ENCODE results near the gene MS4A18.

MS4A18 gene

DNA sequence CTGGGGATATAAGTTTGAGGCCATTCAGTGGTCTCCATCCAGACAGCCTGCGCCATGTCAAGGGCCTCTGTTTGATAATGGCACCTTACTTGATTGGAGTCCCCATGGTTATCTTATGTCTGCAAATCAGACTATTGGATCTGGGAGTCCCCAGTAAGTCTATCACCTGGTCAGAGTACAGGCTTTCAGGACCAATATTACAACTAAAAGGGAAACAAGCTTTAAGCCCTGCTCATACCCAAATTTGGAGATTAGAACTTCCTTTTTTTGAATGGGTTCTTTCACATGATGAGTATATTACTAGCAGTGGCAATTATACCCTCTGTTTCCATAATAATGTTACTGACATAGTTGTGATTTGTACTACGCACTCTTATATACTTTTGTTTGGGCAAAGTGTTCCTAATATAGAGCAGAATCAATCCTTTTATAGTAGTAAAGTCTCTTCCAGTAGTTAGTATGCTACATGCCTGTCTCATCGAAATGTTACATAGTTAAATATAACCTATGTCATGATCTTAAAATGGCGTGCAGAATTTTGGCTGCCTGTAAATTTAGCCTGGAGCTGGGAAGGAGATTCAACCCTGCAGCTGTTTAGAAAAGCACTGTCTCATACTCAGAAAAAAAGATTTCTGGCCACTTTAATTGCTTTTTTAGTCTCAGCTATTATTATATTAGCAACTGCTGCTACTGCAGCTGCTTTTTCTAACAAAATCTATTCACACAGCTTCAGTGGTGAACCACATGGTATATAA, 37.1 kb downstream of the MS4A18 start:
- DNase-seq (ENCODE audit: low read depth, low spot score) = no peak
- H3K9me3 ChIP-seq (ENCODE audit: insufficient read depth, low read length) = peaks cover 6% of the 10 kb centered on the region; the same call in 1 of the 2 replicates
- no peaks in the 10 kb centered on the region for H3K4me1 ChIP-seq (ENCODE audit: insufficient read depth, insufficient read length)
- no peak overlapping the region for H3K9ac ChIP-seq (ENCODE audit: insufficient read length, low read depth)
- no peaks in the 10 kb centered on the region for H3K36me3 ChIP-seq (ENCODE audit: insufficient read depth, insufficient read length, low read length)
- no peak overlapping the region for H3K4me3 ChIP-seq (ENCODE audit: insufficient read length, low read depth)
- TF ChIP-seq SUZ12 (IDR thresholded peaks at IDR 0.05; ENCODE audit: extremely low read depth, insufficient read depth, insufficient read length) (no peak), YY1 (IDR thresholded peaks at IDR 0.05; ENCODE audit: insufficient read depth, insufficient read length) (no peak), ZNF274 (IDR thresholded peaks at IDR 0.05; ENCODE audit: low read depth, low read length) (no peak)
- no peaks in the 10 kb centered on the region for H3K27me3 ChIP-seq (ENCODE audit: insufficient read depth, insufficient read length)

DNA sequence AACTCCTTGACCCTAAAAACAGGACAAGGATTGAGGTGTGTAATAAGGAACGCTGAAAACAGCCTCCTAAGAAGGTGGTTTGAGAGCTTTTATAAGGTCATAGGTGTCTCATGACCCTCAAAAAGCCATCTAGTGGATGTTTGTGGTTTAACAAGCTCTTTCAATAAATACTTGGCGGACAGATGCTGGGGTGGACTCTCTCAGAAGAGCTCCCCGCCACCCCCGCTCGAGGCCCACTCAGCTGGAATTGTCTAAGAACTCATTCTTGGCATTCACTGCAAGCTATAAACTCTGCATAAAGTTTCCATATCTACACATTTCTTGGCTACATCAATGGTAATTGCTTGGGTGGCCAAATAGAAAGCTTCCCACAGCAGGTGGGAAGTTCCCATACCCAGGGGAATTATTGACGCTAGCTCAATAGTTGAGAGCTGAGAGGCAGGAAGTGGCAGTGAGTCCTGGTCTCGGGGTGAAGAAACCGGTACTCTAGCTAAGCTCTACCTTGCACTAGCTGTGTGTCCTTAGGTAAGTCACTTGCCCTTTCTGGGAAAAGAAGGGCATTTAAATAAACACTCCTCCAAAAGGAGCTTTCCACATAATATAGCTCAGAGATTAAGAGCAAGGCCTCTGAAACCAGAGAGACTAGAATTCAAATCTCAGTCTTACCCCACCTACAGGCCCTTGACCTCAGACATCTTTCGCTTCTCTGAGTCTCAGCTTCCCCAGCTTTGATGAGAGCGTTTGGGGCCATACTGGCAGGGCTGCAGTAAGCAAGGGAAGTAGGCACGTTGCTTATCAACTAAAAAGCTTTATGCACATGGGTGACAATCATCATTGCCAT, 38.6 kb downstream of the MS4A18 start:
- no peak for TF ChIP-seq ZNF274 (IDR thresholded peaks at IDR 0.05; ENCODE audit: low read depth, low read length)
- TF ChIP-seq SUZ12 (IDR thresholded peaks at IDR 0.05; ENCODE audit: extremely low read depth, insufficient read depth, insufficient read length) = no peak
- no peak for TF ChIP-seq YY1 (IDR thresholded peaks at IDR 0.05; ENCODE audit: insufficient read depth, insufficient read length)
- Histone ChIP-seq H3K9me3 (ENCODE audit: insufficient read depth, low read length) (no peaks in the 10 kb centered on the region), H3K36me3 (ENCODE audit: insufficient read depth, insufficient read length, low read length) (no peaks in the 10 kb centered on the region), H3K4me3 (ENCODE audit: insufficient read length, low read depth) (no peak overlapping the region), H3K4me1 (ENCODE audit: insufficient read depth, insufficient read length) (peaks cover 2% of the 10 kb centered on the region), H3K9ac (ENCODE audit: insufficient read length, low read depth) (no peak overlapping the region), H3K27me3 (ENCODE audit: insufficient read depth, insufficient read length) (no peaks in the 10 kb centered on the region)
- no peak for DNase-seq (ENCODE audit: low read depth, low spot score)

DNA sequence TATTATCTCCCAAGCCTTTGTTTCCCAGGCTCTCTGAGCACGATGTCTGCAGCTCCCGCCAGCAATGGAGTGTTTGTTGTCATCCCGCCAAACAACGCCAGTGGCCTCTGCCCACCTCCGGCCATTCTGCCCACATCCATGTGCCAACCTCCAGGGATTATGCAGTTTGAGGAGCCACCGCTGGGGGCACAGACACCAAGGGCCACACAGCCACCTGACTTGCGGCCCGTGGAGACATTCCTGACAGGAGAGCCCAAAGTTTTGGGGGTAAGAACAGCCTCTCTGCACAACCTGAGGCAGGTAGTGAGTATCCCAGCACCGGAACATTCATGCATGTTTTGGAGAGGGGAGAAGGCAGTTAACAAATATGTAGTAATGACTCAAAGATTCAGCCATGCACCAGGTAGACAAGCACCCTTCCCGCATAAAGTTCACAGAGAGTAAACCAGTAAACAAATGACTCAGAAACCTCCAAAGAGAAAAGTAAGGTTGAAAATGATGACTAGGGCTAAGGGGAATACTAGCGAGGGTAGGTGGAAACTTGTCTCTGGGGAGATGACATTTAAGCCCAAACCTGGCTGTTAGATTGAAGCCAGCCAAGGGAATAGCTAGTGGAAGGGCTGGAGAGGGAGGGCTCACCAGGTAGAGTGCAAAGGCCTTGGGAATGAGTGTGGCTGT, 39.3 kb downstream of the MS4A18 start:
- Histone ChIP-seq H3K27me3 (ENCODE audit: insufficient read depth, insufficient read length) (no peaks in the 10 kb centered on the region), H3K36me3 (ENCODE audit: insufficient read depth, insufficient read length, low read length) (no peaks in the 10 kb centered on the region), H3K9ac (ENCODE audit: insufficient read length, low read depth) (no peak overlapping the region), H3K4me1 (ENCODE audit: insufficient read depth, insufficient read length) (peaks cover 2% of the 10 kb centered on the region), H3K9me3 (ENCODE audit: insufficient read depth, low read length) (no peaks in the 10 kb centered on the region), H3K4me3 (ENCODE audit: insufficient read length, low read depth) (no peak overlapping the region)
- TF ChIP-seq ZNF274 (IDR thresholded peaks at IDR 0.05; ENCODE audit: low read depth, low read length) (no peak), YY1 (IDR thresholded peaks at IDR 0.05; ENCODE audit: insufficient read depth, insufficient read length) (no peak)
- DNase-seq (ENCODE audit: low read depth, low spot score) = no peak

DNA sequence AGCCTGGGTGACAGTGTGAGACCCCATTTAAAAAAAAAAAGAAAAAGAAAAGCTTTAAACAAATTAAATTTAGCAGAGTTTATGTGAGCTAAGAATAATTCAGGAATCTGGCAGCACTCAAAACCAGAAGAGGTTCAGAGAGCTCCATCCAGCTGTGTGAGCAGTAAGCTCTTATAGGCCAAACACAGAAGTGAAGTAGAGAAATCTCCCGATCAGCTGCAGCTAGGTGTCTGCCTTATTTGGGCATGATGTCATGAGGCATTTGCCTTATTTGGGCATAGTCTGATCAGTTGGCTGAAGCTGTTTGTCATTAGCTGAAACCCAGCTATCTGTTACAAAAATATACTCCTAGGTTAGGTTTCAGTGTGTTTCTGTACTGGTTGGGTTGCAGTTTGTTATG, 40.4 kb downstream of the MS4A18 start:
- Histone ChIP-seq H3K4me3 (ENCODE audit: insufficient read length, low read depth) (no peak overlapping the region), H3K9ac (ENCODE audit: insufficient read length, low read depth) (no peak overlapping the region), H3K36me3 (ENCODE audit: insufficient read depth, insufficient read length, low read length) (no peaks in the 10 kb centered on the region), H3K9me3 (ENCODE audit: insufficient read depth, low read length) (no peaks in the 10 kb centered on the region), H3K27me3 (ENCODE audit: insufficient read depth, insufficient read length) (no peaks in the 10 kb centered on the region), H3K4me1 (ENCODE audit: insufficient read depth, insufficient read length) (peaks cover 2% of the 10 kb centered on the region)
- TF ChIP-seq YY1 (IDR thresholded peaks at IDR 0.05; ENCODE audit: insufficient read depth, insufficient read length) (no peak), SUZ12 (IDR thresholded peaks at IDR 0.05; ENCODE audit: extremely low read depth, insufficient read depth, insufficient read length) (no peak), ZNF274 (IDR thresholded peaks at IDR 0.05; ENCODE audit: low read depth, low read length) (no peak)
- no peak for DNase-seq (ENCODE audit: low read depth, low spot score)

DNA sequence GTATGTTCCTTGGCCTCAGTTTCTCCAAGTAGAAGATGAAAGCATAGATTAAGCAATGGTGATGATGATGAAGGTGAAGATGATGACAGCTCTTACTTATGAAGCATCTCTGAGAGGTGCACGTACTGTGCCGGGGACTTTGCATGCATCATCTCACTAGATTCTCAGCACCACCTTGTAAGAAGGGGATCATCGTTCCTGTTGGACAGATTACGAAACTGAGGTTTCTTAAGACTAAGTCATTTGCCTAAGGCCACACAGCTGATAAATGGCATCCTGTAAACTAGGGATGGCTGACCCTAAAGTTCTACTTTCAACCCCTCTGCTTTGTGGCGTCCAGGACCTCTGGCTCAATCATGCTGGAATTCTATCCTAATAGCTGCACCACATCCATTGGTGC, 40.8 kb downstream of the MS4A18 start:
- Histone ChIP-seq H3K36me3 (ENCODE audit: insufficient read depth, insufficient read length, low read length) (no peaks in the 10 kb centered on the region), H3K27me3 (ENCODE audit: insufficient read depth, insufficient read length) (no peaks in the 10 kb centered on the region), H3K9ac (ENCODE audit: insufficient read length, low read depth) (no peak overlapping the region), H3K9me3 (ENCODE audit: insufficient read depth, low read length) (no peaks in the 10 kb centered on the region), H3K4me3 (ENCODE audit: insufficient read length, low read depth) (no peak overlapping the region), H3K4me1 (ENCODE audit: insufficient read depth, insufficient read length) (peaks cover 2% of the 10 kb centered on the region)
- no peak for TF ChIP-seq SUZ12 (IDR thresholded peaks at IDR 0.05; ENCODE audit: extremely low read depth, insufficient read depth, insufficient read length)
- TF ChIP-seq YY1 (IDR thresholded peaks at IDR 0.05; ENCODE audit: insufficient read depth, insufficient read length) = no peak
- TF ChIP-seq ZNF274 (IDR thresholded peaks at IDR 0.05; ENCODE audit: low read depth, low read length) = no peak
- no peak for DNase-seq (ENCODE audit: low read depth, low spot score)

DNA sequence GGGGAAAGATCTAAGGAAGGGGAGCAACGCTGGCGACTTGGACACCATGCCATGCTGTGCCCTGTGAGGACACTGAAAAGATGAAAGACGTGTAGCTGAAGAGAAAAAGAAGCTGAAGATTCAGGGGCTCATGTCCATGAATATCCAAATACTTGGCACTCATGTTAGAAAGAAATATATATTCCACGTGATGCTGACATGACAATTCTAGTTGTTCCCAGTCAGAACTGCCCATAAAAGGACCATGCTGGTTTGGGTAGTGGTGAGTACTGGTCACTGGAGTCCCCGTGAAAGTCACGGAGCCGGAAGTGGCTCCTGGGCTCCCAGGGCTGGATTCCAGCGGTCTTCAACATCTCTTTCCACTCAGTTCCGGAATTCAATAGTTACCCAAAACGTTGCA, 42.0 kb downstream of the MS4A18 start:
- TF ChIP-seq SUZ12 (IDR thresholded peaks at IDR 0.05; ENCODE audit: extremely low read depth, insufficient read depth, insufficient read length) (no peak), ZNF274 (IDR thresholded peaks at IDR 0.05; ENCODE audit: low read depth, low read length) (no peak), YY1 (IDR thresholded peaks at IDR 0.05; ENCODE audit: insufficient read depth, insufficient read length) (no peak)
- Histone ChIP-seq H3K27me3 (ENCODE audit: insufficient read depth, insufficient read length) (no peaks in the 10 kb centered on the region), H3K4me3 (ENCODE audit: insufficient read length, low read depth) (no peak overlapping the region), H3K9ac (ENCODE audit: insufficient read length, low read depth) (no peak overlapping the region), H3K9me3 (ENCODE audit: insufficient read depth, low read length) (no peaks in the 10 kb centered on the region), H3K36me3 (ENCODE audit: insufficient read depth, insufficient read length, low read length) (no peaks in the 10 kb centered on the region), H3K4me1 (ENCODE audit: insufficient read depth, insufficient read length) (peaks cover 2% of the 10 kb centered on the region)
- DNase-seq (ENCODE audit: low read depth, low spot score) = no peak

DNA sequence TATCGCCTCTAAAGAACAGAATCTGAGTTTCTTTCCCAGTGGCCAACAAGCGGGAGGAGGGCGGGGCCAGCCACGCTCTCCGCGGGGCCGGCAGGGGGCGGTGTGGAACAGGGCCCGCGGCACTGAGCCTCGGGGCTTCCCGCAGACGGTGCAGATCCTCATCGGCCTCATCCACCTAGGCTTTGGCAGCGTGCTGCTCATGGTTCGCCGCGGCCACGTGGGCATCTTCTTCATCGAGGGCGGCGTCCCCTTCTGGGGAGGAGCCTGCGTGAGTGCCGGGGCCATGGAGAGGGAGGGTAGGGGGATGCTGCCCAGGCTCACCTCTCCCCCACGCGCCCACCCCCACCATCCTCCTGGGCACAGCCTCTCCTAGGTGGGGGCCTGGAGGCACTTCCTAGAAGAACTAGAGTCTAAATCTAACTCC, 42.9 kb downstream of the MS4A18 start:
- Histone ChIP-seq H3K4me3 (ENCODE audit: insufficient read length, low read depth) (no peak overlapping the region), H3K9ac (ENCODE audit: insufficient read length, low read depth) (no peak overlapping the region), H3K27me3 (ENCODE audit: insufficient read depth, insufficient read length) (no peaks in the 10 kb centered on the region), H3K9me3 (ENCODE audit: insufficient read depth, low read length) (no peaks in the 10 kb centered on the region), H3K36me3 (ENCODE audit: insufficient read depth, insufficient read length, low read length) (no peaks in the 10 kb centered on the region), H3K4me1 (ENCODE audit: insufficient read depth, insufficient read length) (peaks cover 2% of the 10 kb centered on the region)
- DNase-seq (ENCODE audit: low read depth, low spot score) = no peak
- TF ChIP-seq ZNF274 (IDR thresholded peaks at IDR 0.05; ENCODE audit: low read depth, low read length) = no peak
- no peak for TF ChIP-seq YY1 (IDR thresholded peaks at IDR 0.05; ENCODE audit: insufficient read depth, insufficient read length)

Measured in NT2/D1 (cell line).